Islet precursor cell (in vitro differentiated cells): ENCODE data around the gene LPAR1.

Experiments used
- DNase-seq: peaks from one replicate; pipeline ENCODE4 v3.0.0-alpha.2; 2018

The LPAR1 gene

GRCh38 chr9:110912419-110913291 lies 125.6 kb downstream of the LPAR1 start:
- no peak for DNase-seq

- DNase-seq = no peak
These were observed 126.4 kb downstream of the LPAR1 start for GRCh38 chr9:110911659-110912418.

- DNase-seq = no peak
These were observed 129.4 kb downstream of the LPAR1 start for GRCh38 chr9:110908894-110909293.

- no peak for DNase-seq
These were observed 137.4 kb downstream of the LPAR1 start for GRCh38 chr9:110900917-110901316.

GRCh38 chr9:110900456-110900855 lies 137.8 kb downstream of the LPAR1 start:
- no peak for DNase-seq

GRCh38 chr9:110898866-110899265 lies 139.4 kb downstream of the LPAR1 start:
- no peak for DNase-seq

GRCh38 chr9:110898358-110898757 lies 139.9 kb downstream of the LPAR1 start:
- no peak for DNase-seq

- no peak for DNase-seq
These were observed 140.3 kb downstream of the LPAR1 start for GRCh38 chr9:110897943-110898342.

GRCh38 chr9:110895147-110895905 lies 142.9 kb downstream of the LPAR1 start:
- no peak for DNase-seq

GRCh38 chr9:110894731-110895130 lies 143.5 kb downstream of the LPAR1 start:
- DNase-seq = no peak

GRCh38 chr9:110892689-110893088 lies 145.6 kb downstream of the LPAR1 start:
- DNase-seq = no peak

- no peak for DNase-seq
These were observed 146.5 kb downstream of the LPAR1 start for GRCh38 chr9:110891760-110892159.

GRCh38 chr9:110890416-110890815 lies 147.9 kb downstream of the LPAR1 start:
- no peak for DNase-seq

- no peak for DNase-seq
These were observed 151.0 kb downstream of the LPAR1 start for GRCh38 chr9:110887276-110887675.

- DNase-seq = no peak
These were observed 151.4 kb downstream of the LPAR1 start for GRCh38 chr9:110886832-110887231.

GRCh38 chr9:110880189-110880588 lies 158.1 kb downstream of the LPAR1 start:
- no peak for DNase-seq

- DNase-seq = no peak
These were observed 160.9 kb downstream of the LPAR1 start for GRCh38 chr9:110877374-110877773.

GRCh38 chr9:110876929-110877328 lies 161.3 kb downstream of the LPAR1 start:
- DNase-seq = no peak

GRCh38 chr9:110874963-110875674 lies 163.2 kb downstream of the LPAR1 start:
- DNase-seq = peak; percentile 60

GRCh38 chr9:110872920-110873319 lies 165.3 kb downstream of the LPAR1 start:
- DNase-seq = no peak

GRCh38 chr9:110871736-110872135 lies 166.5 kb downstream of the LPAR1 start:
- no peak for DNase-seq

GRCh38 chr9:110869931-110870330 lies 168.3 kb downstream of the LPAR1 start:
- no peak for DNase-seq

- DNase-seq = no peak
These were observed 174.3 kb downstream of the LPAR1 start for GRCh38 chr9:110864011-110864410.
